WTC11 (cell line): ENCODE results near the gene KCTD11. TPM values are rescaled to one million over a fixed set of nuclear protein-coding genes. Genes with fewer than 3 reads are reported as not detected.

Experiments
- ATAC-seq: fragments of 200-7000 bp; cut with Tn5 transposase; 2 replicates; pipeline ENCODE4 v1.10.0; 2021; ENCODE audit warnings: mild to moderate bottlenecking, moderate library complexity
- CTCF ChIA-PET: fragments of 300-600 bp; sonication (Branson Sonifier 250); formaldehyde crosslinking; loops from one replicate; lab custom pipeline; 2021; ENCODE audit warnings: antibody characterized with exemption; lab: Charles Lee
- POLR2A ChIA-PET: fragments of 350-600 bp; sonication (Branson Sonifier 250); formaldehyde crosslinking; loops from one replicate; lab custom pipeline; 2021; ENCODE audit warnings: antibody characterized with exemption; lab: Charles Lee
- DNase-seq: peaks from one replicate; pipeline ENCODE4 v3.0.0; 2021; ENCODE audit warnings: low spot score
- H3K27ac Mint-ChIP-seq: 2 replicates; pipeline ENCODE4 v1.8.0; 2021; ENCODE audit warnings: mixed read lengths
- H3K27me3 Mint-ChIP-seq: 2 replicates; pipeline ENCODE4 v1.8.0; 2021; ENCODE audit warnings: low read depth, mild to moderate bottlenecking, moderate library complexity, mixed read lengths
- H3K36me3 Mint-ChIP-seq: 2 replicates; pipeline ENCODE4 v1.8.0; 2021; ENCODE audit warnings: mixed read lengths
- H3K4me1 Mint-ChIP-seq: 2 replicates; pipeline ENCODE4 v1.8.0; 2022; ENCODE audit warnings: mixed read lengths
- H3K4me3 Mint-ChIP-seq: 2 replicates; pipeline ENCODE4 v1.8.0; 2021; ENCODE audit warnings: mild to moderate bottlenecking, moderate library complexity, mixed read lengths
- H3K9me3 Mint-ChIP-seq: 2 replicates; pipeline ENCODE4 v1.8.0; 2021; ENCODE audit warnings: mixed read lengths
- ATF2 ChIP-seq: sonication (generic); formaldehyde crosslinking; IDR thresholded peaks from 2 replicates; pipeline ENCODE4 v1.8.1; 2022; ENCODE audit warnings: low read depth, missing genetic modification reagents, borderline replicate concordance
- CREB1 ChIP-seq: sonication (generic); formaldehyde crosslinking; IDR thresholded peaks from 2 replicates; pipeline ENCODE4 v1.8.0; 2023; ENCODE audit warnings: mild to moderate bottlenecking, missing genetic modification reagents
- CTCF ChIP-seq: fragments of 200-600 bp; IDR thresholded peaks from 2 replicates; pipeline ENCODE4 v1.8.0; 2022; ENCODE audit warnings: antibody characterized with exemption
- ELF4 ChIP-seq: sonication (generic); formaldehyde crosslinking; IDR thresholded peaks from 2 replicates; pipeline ENCODE4 v1.8.1; 2022; ENCODE audit warnings: low read depth, mild to moderate bottlenecking, moderate library complexity, missing genetic modification reagents
- FOXK1 ChIP-seq: sonication (generic); formaldehyde crosslinking; IDR thresholded peaks from 2 replicates; pipeline ENCODE4 v1.8.0; 2022; ENCODE audit warnings: mild to moderate bottlenecking, moderate library complexity, missing genetic modification reagents
- FOXP1 ChIP-seq: sonication (generic); formaldehyde crosslinking; IDR thresholded peaks from 2 replicates; pipeline ENCODE4 v1.8.0; 2022; ENCODE audit warnings: missing genetic modification reagents, mild to moderate bottlenecking, moderate library complexity, borderline replicate concordance
- GTF2I ChIP-seq: fragments of 250-450 bp; sonication (Bioruptor Pico); conservative IDR thresholded peaks from 2 replicates; pipeline ENCODE4 v1.4.0; 2021; ENCODE audit warnings: mild to moderate bottlenecking
- JAZF1 ChIP-seq: fragments of 250-450 bp; sonication (Bioruptor Pico); IDR thresholded peaks from 2 replicates; pipeline ENCODE4 v1.9.0; 2021; ENCODE audit warnings: moderate library complexity, mild to moderate bottlenecking, inconsistent platforms
- MLX ChIP-seq: sonication (generic); formaldehyde crosslinking; IDR thresholded peaks from 2 replicates; pipeline ENCODE4 v1.8.1; 2023; ENCODE audit warnings: mild to moderate bottlenecking, missing genetic modification reagents, moderate library complexity
- MXD4 ChIP-seq: fragments of 250-450 bp; sonication (Bioruptor Pico); IDR thresholded peaks from 2 replicates; pipeline ENCODE4 v1.8.0; 2021; ENCODE audit warnings: mild to moderate bottlenecking, moderate library complexity, borderline replicate concordance
- PRRX2 ChIP-seq: fragments of 250-450 bp; sonication (Bioruptor Pico); IDR thresholded peaks from 2 replicates; pipeline ENCODE4 v1.8.0; 2021; ENCODE audit warnings: mild to moderate bottlenecking
- RORB ChIP-seq: fragments of 250-450 bp; sonication (Bioruptor Pico); IDR thresholded peaks from 2 replicates; pipeline ENCODE4 v1.9.0; 2021; ENCODE audit warnings: mild to moderate bottlenecking
- SP1 ChIP-seq: sonication (generic); formaldehyde crosslinking; conservative IDR thresholded peaks from 2 replicates; pipeline ENCODE4 v1.8.1; 2022; ENCODE audit warnings: missing genetic modification reagents
- ZBTB21 ChIP-seq: sonication (generic); formaldehyde crosslinking; IDR thresholded peaks from 2 replicates; pipeline ENCODE4 v1.8.1; 2023; ENCODE audit warnings: mild to moderate bottlenecking, missing genetic modification reagents, borderline replicate concordance
- ZBTB43 ChIP-seq: sonication (generic); formaldehyde crosslinking; IDR thresholded peaks from 2 replicates; pipeline ENCODE4 v1.8.1; 2023; ENCODE audit warnings: mild to moderate bottlenecking, missing genetic modification reagents
- ZNF281 ChIP-seq: sonication (generic); formaldehyde crosslinking; IDR thresholded peaks from 2 replicates; pipeline ENCODE4 v1.8.0; 2023; ENCODE audit warnings: mild to moderate bottlenecking, missing genetic modification reagents
- ZNF317 ChIP-seq: sonication (generic); formaldehyde crosslinking; IDR thresholded peaks from 2 replicates; pipeline ENCODE4 v1.8.1; 2023; ENCODE audit warnings: low read depth, mild to moderate bottlenecking, moderate library complexity, missing genetic modification reagents, borderline replicate concordance
- ZNF396 ChIP-seq: fragments of 250-450 bp; sonication (Bioruptor Pico); IDR thresholded peaks from 2 replicates; pipeline ENCODE4 v1.8.0; 2021; ENCODE audit warnings: mild to moderate bottlenecking, moderate library complexity, borderline replicate concordance
- ZNF512 ChIP-seq: sonication (generic); formaldehyde crosslinking; IDR thresholded peaks from 2 replicates; pipeline ENCODE4 v1.8.1; 2022; ENCODE audit warnings: missing genetic modification reagents, borderline replicate concordance
- ZSCAN18 ChIP-seq: fragments of 250-450 bp; sonication (Bioruptor Pico); IDR thresholded peaks from 2 replicates; pipeline ENCODE4 v2.1.2; 2022; ENCODE audit warnings: mild to moderate bottlenecking, moderate library complexity
- total RNA-seq: library from RNA; stranded (reverse); gene quantifications from 3 replicates; pipeline ENCODE4 v1.2.3, GENCODE V29; 2021

Gene KCTD11
- total RNA-seq, 1 experiment from 2014 or later, result 8.1 TPM

GRCh38 chr17:7330638-7331015 is 21.3 kb upstream of the KCTD11 start:
- Mint-ChIP-seq H3K27ac (peak overlapping the region; percentile 79; the same call in 1 of the 2 replicates), H3K27me3 (no peaks in the 10 kb centered on the region), H3K36me3 (peaks cover 4% of the 10 kb centered on the region; the same call in 1 of the 2 replicates), H3K4me1 (peaks cover 29% of the 10 kb centered on the region), H3K9me3 (no peaks in the 10 kb centered on the region), H3K4me3 (peak overlapping the region; percentile 93)
- no peak for ATAC-seq
- DNase-seq, result no peak
- no peak for TF ChIP-seq CTCF
- TF ChIP-seq ZNF396, result no peak
- TF ChIP-seq PRRX2 (CRISPR knock-in tag), result no peak
- TF ChIP-seq RORB (CRISPR knock-in tag), result no peak
- TF ChIP-seq FOXK1 (CRISPR knock-in tag), result no peak
- TF ChIP-seq FOXP1 (CRISPR knock-in tag), result no peak
- TF ChIP-seq ZBTB43 (CRISPR knock-in tag), result no peak
- no peak for TF ChIP-seq ZNF281
- no peak for TF ChIP-seq ZNF317
- no peak for TF ChIP-seq MXD4 (CRISPR knock-in tag)
- no peak for TF ChIP-seq SP1 (CRISPR knock-in tag)
- TF ChIP-seq JAZF1 (CRISPR knock-in tag), result no peak
- no peak for TF ChIP-seq GTF2I
- TF ChIP-seq ZNF512 (CRISPR knock-in tag), result no peak
- TF ChIP-seq CREB1 (CRISPR knock-in tag), result no peak
- no peak for TF ChIP-seq ZBTB21 (CRISPR knock-in tag)
- ChIA-PET POLR2A (interaction anchor here (1.5 to 2.0 kb wide), 4 partner anchors 44 to 356 kb away, joined by 3 to 12 read pairs (median 8); partner anchors contain the start of genes ACADVL, DLG4, TMEM256 and TP53), CTCF (interaction anchor here (1.4 to 2.2 kb wide), 3 partner anchors 50 to 357 kb away, joined by 8 to 24 read pairs (median 14); partner anchors contain the start of genes SLC2A4, TP53 and WRAP53)

GRCh38 chr17:7332111-7332510 is 19.9 kb upstream of the KCTD11 start:
- ChIA-PET POLR2A (no interaction called here), CTCF (no interaction called here)
- Mint-ChIP-seq H3K27me3 (no peaks in the 10 kb centered on the region), H3K27ac (peak overlapping the region; percentile 39; the same call in 1 of the 2 replicates), H3K4me3 (no peak overlapping the region), H3K9me3 (no peaks in the 10 kb centered on the region), H3K4me1 (peaks cover 40% of the 10 kb centered on the region), H3K36me3 (no peaks in the 10 kb centered on the region)
- DNase-seq, result no peak
- no peak for ATAC-seq
- TF ChIP-seq MXD4 (CRISPR knock-in tag) (no peak), JAZF1 (CRISPR knock-in tag) (no peak), ATF2 (CRISPR knock-in tag) (no peak), ZNF317 (no peak), MLX (CRISPR knock-in tag) (no peak), RORB (CRISPR knock-in tag) (no peak), ELF4 (CRISPR knock-in tag) (no peak), ZSCAN18 (CRISPR knock-in tag) (no peak)
